Endothelial cell of coronary artery (primary cell): ENCODE measurements around the gene CANT1. TPM values are rescaled to one million over a fixed set of nuclear protein-coding genes. Genes with fewer than 3 reads are reported as not detected.

Experiments used
- total RNA-seq: library from RNA; depleted of rRNA; stranded (reverse); fragments of >200 nt; gene quantifications from 2 replicates; pipeline ENCODE4 v1.2.3, GENCODE V29; 2014

The CANT1 gene
- 42.6 and 47.4 TPM in 2 replicates for total RNA-seq

DNA sequence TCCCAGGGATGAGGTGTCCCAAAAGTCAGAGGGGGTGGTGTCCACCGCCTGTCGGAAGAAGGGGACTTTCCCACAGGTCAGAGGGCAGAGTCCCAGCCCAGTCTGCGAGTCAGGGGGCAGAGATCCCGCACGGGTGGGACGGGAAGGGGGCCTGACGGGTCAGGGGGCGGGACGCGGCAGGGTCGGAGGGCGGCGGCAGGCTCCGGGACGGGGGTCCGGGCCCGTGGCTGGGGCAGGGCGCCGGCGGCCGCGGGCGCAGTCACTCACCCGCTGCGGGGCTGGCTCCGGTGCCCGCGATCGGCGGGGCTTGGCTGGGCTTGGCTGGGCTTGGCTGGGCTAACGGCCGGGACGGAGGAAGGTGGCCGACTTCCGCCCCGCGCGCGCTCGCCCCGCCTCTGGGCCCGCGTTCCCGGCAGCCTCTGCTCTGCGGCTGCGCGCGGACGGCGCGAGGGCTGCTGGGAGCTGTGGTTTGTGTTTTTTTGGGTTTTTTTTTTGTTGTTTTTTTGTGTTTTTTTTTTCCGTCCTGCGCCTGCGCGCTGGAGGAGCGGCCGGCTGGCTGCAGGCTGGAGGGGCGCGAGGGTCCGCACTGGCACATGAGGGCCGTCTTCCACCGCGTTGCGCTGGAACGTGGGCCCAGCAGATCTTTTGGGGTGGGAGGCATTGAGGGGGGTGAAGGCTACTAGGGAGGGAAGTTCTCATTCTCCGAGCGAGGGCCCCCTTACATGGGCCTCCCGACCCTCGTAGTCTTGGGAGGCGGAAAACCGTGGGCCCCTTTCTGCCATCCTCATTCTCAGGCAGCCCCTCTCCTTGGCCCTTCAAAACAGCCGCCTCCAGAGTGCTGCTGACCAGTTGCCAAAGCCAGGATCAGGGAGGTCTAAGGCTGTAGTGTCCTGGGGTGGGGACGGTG lies at the start of gene CANT1:
Gene CANT1, minus strand, starts transcription at position 368 of the 907 bp plus-strand sequence. CDS start 12,142 bp downstream, outside the sequence.

DNA sequence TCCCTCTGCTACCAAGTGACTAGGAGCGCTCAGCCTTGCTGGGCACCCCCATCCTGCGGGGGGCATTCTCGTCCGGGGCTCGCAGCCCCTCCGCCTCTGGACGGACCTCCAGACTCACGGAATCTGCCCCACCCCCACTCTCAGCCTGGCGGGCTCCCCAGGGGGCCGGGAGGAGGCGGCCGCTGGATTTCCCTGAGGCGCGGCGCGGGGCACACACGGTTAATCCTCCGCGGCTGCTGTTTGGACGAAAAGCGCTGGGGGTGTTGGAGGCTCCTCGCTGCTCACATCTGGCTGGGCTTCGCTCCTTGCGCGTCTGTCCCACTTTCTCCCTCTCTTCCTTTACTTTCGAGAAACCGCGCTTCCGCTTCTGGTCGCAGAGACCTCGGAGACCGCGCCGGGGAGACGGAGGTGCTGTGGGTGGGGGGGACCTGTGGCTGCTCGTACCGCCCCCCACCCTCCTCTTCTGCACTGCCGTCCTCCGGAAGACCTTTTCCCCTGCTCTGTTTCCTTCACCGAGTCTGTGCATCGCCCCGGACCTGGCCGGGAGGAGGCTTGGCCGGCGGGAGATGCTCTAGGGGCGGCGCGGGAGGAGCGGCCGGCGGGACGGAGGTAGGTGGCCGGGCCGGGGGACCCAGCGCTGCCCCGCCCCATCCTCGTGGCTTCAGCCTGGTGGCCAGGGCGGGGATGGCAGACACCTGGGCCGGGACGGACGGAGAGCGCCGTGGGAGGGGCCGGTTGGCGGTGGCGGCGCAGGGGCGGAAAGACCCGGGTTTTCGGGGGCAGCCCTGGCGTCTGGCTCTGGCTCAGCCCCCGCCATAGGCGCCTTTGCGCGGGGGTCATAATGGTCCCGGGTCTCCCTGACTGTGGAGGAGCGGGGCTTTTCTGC lies 14.6 kb upstream of the CANT1 start, which contains the start of gene C1QTNF1:
Gene C1QTNF1, plus strand, starts transcription at position 284 of the 886 bp plus-strand sequence. CDS start 19,800 bp downstream, outside the sequence.

DNA sequence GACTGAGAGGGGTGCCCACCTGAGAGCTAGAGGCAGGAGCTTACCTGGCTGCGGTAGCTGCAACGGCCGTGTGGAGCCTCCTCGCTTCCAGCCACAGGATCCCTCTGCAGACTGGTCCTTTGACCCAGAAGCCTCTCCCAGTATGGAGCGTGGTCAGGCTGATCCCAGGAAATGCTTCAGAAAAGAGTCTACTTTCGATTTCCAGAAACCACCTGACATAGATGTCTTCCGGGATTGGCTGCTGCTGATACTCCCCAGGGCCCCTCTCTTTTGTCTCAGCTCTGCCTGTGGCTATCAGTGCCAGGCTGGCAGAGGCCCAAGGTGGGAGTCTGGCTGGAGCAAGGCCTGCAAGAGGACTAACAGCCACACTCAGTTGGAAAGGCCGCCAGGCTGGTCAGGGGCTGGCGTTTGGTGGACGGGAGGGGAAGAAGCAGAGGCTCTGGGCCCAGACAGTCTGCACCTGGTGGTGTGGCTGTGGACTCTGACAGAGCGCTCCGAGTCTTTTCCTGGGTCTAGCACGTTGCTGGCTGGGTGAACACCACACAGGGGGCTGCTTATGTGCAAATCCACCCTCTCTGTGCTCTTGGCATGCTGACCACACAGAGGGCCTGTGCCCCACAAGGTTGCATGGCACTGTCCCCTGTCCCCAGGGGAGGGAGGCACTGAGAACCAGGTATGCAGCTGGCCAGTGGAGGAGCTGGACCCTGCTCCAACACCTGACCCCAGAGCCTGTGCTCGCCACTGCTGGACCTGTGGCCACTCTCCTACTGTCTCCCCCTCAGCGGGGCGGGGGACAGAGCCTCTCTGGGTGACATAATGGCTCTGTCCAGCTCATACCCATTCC lies 29.6 kb downstream of the CANT1 start, which contains the start of gene LGALS3BP:
Gene LGALS3BP, minus strand, starts transcription at position 144 of the 844 bp plus-strand sequence. CDS start 2,732 bp downstream, outside the sequence.

Other genes starting within 250 kb of the CANT1 start
- gene CYTH1, start 227.5 kb downstream of the CANT1 start, total RNA-seq = 32.3 and 33.4 TPM in 2 replicates
- 12.2 and 16.4 TPM in 2 replicates for gene USP36, start 168.9 kb downstream of the CANT1 start, total RNA-seq
- gene CEP295NL, start 106.6 kb downstream of the CANT1 start, total RNA-seq = 0.72 and 2.2 TPM in 2 replicates
- gene TIMP2, start 84.4 kb downstream of the CANT1 start, total RNA-seq = 31.5 and 56.5 TPM in 2 replicates
- 1.4 and 79.9 TPM in 2 replicates for gene LGALS3BP, start 29.8 kb downstream of the CANT1 start, total RNA-seq
- 2.6 and 11.9 TPM in 2 replicates for gene C1QTNF1, start 14.4 kb upstream of the CANT1 start, total RNA-seq
- gene ENGASE, start 65.1 kb upstream of the CANT1 start, total RNA-seq = 11.1 and 18.3 TPM in 2 replicates